Liver (tissue), 9 donors: ENCODE results near the gene AGER. TPM values are rescaled to one million over a fixed set of nuclear protein-coding genes. Genes with fewer than 3 reads are reported as not detected.

ENCODE experiments used
- DNase-seq: peaks from one replicate; pipeline ENCODE4 v3.0.0-alpha.2; 2017; ENCODE audit warnings: low spot score
- H3K27ac ChIP-seq, 2 donors: one replicate each; pipeline ENCODE4 v1.7.0; 2013; ENCODE audit warnings: inconsistent platforms in 2 of 2, low read length in 2 of 2, control low read depth in 1 of 2, low read depth in 1 of 2, mild to moderate bottlenecking in 1 of 2
- H3K27me3 ChIP-seq, 4 donors: one replicate each; pipeline versions ENCODE4 v1.6.1 to v1.7.0; 2013; ENCODE audit warnings: low read length in 3 of 4, inconsistent platforms in 1 of 4, mild to moderate bottlenecking in 1 of 4, moderate library complexity in 1 of 4; ENCODE audit not compliant: control insufficient read depth in 4 of 4, insufficient read depth in 4 of 4
- H3K36me3 ChIP-seq, 4 donors: one replicate each; pipeline versions ENCODE4 v1.6.1 to v1.7.0; 2013; ENCODE audit warnings: low read length in 3 of 4, mild to moderate bottlenecking in 3 of 4, low read depth in 1 of 4, moderate library complexity in 1 of 4; ENCODE audit not compliant: control insufficient read depth in 4 of 4, insufficient read depth in 3 of 4
- H3K4me1 ChIP-seq, 4 donors: one replicate each; pipeline versions ENCODE4 v1.6.1 to v1.7.0; 2013; ENCODE audit warnings: low read length in 3 of 4, mild to moderate bottlenecking in 3 of 4, moderate library complexity in 1 of 4; ENCODE audit not compliant: control insufficient read depth in 4 of 4, insufficient read depth in 4 of 4
- H3K4me3 ChIP-seq, 3 donors: one replicate each; pipeline versions ENCODE4 v1.6.1 to v1.7.0; 2013; ENCODE audit warnings: low read length in 3 of 3, control low read depth in 1 of 3, low read depth in 1 of 3, mild to moderate bottlenecking in 1 of 3
- H3K9ac ChIP-seq, 2 donors: one replicate each; pipeline ENCODE4 v1.7.0; 2013; ENCODE audit warnings: low read length in 2 of 2, mild to moderate bottlenecking in 2 of 2, moderate library complexity in 2 of 2, control low read depth in 1 of 2, low read depth in 1 of 2
- H3K9me3 ChIP-seq, 4 donors: one replicate each; pipeline versions ENCODE4 v1.6.1 to v1.7.0; 2013; ENCODE audit warnings: low read length in 3 of 4; ENCODE audit not compliant: control insufficient read depth in 4 of 4
- ATF3 ChIP-seq: IDR thresholded peaks from 2 replicates; pipeline ENCODE4 v1.6.1; 2016; ENCODE audit warnings: antibody characterized with exemption
- EGR1 ChIP-seq, 2 donors: IDR thresholded peaks; 2 replicates each; pipeline ENCODE4 v1.6.1; 2016 to 2018; ENCODE audit warnings: antibody characterized with exemption in 2 of 2, low read depth in 2 of 2
- FOXA1 ChIP-seq: IDR thresholded peaks from 2 replicates; pipeline ENCODE4 v1.6.1; 2016; ENCODE audit warnings: antibody characterized with exemption
- FOXA2 ChIP-seq: IDR thresholded peaks from 2 replicates; pipeline ENCODE4 v1.6.1; 2016; ENCODE audit warnings: antibody characterized with exemption
- GABPA ChIP-seq, 2 donors: IDR thresholded peaks in 1 of 2; conservative IDR thresholded peaks in 1 of 2; 2 replicates each; pipeline ENCODE4 v1.6.1; 2016; ENCODE audit warnings: antibody characterized with exemption in 2 of 2, mild to moderate bottlenecking in 1 of 2, moderate library complexity in 1 of 2
- HNF4A ChIP-seq, 2 donors: conservative IDR thresholded peaks; 2 replicates each; pipeline ENCODE4 v1.6.1; 2016; ENCODE audit warnings: antibody characterized with exemption in 2 of 2, mild to moderate bottlenecking in 2 of 2
- JUND ChIP-seq, 2 donors: IDR thresholded peaks; 2 replicates each; pipeline ENCODE4 v1.6.1; 2016; ENCODE audit warnings: antibody characterized with exemption in 2 of 2
- MAX ChIP-seq: IDR thresholded peaks from 2 replicates; pipeline ENCODE4 v1.6.1; 2016; ENCODE audit warnings: antibody characterized with exemption
- RAD21 ChIP-seq, 2 donors: IDR thresholded peaks; 2 replicates each; pipeline ENCODE4 v1.6.1; 2016; ENCODE audit warnings: antibody characterized with exemption in 2 of 2, mild to moderate bottlenecking in 2 of 2
- RXRA ChIP-seq, 2 donors: IDR thresholded peaks; 2 replicates each; pipeline ENCODE4 v1.6.1; 2017 to 2018; ENCODE audit warnings: antibody characterized with exemption in 2 of 2, mild to moderate bottlenecking in 1 of 2
- SP1 ChIP-seq: IDR thresholded peaks from 2 replicates; pipeline ENCODE4 v1.6.1; 2018; ENCODE audit warnings: antibody characterized with exemption, mild to moderate bottlenecking
- TAF1 ChIP-seq: conservative IDR thresholded peaks from 2 replicates; pipeline ENCODE4 v1.6.1; 2016; ENCODE audit warnings: antibody characterized with exemption, mild to moderate bottlenecking
- YY1 ChIP-seq: IDR thresholded peaks from 2 replicates; pipeline ENCODE4 v1.6.1; 2016; ENCODE audit warnings: antibody characterized with exemption, mild to moderate bottlenecking
- WGBS: extraction: QIAGEN DNeasy Blood & Tissue Kit; methylation state at CpG from one replicate; pipeline ENCODE4 v1.1.7; 2013; 5-methylcytosine and 5-hydroxymethylcytosine counted together
- polyA plus RNA-seq, 2 donors: library from polyadenylated mRNA; stranded (reverse) in 1 of 2; unstranded in 1 of 2; fragments of 200-250 nt in 1 of 2; fragments of >200 nt in 1 of 2; fragmentation: Nextera tagmentation in 1 of 2; extraction: Ambion mirVana in 1 of 2; gene quantifications; one replicate each; pipeline versions ENCODE4 v1.2.1 to v1.2.3, GENCODE V29; 2013 to 2015
- total RNA-seq, 2 donors: library from RNA; depleted of rRNA; stranded (reverse); fragments of >200 nt; gene quantifications; one replicate each; pipeline ENCODE4 v1.2.3, GENCODE V29; 2014
- TF ChIP-seq, protein P1 (sequence below): IDR thresholded peaks from 2 replicates; pipeline ENCODE4 v1.6.1; 2016; ENCODE audit warnings: antibody characterized with exemption, mild to moderate bottlenecking
- TF ChIP-seq, protein P2 (sequence below): fragments of 150-350 bp; IDR thresholded peaks from 2 replicates; pipeline ENCODE4 v1.5.1; 2017; ENCODE audit warnings: improper control_type of control experiment, low read depth, low read length; ENCODE audit not compliant: missing input control
- donor health status: healthy.
- donor health status: healthy.
- donor health status: healthy.
- donor health status: healthy.
- donor health status: healthy.

AGER gene
- total and polyA plus RNA-seq, 4 donors: 0.47 to 0.92 (median 0.83) TPM

- TF ChIP-seq, protein P1, sequence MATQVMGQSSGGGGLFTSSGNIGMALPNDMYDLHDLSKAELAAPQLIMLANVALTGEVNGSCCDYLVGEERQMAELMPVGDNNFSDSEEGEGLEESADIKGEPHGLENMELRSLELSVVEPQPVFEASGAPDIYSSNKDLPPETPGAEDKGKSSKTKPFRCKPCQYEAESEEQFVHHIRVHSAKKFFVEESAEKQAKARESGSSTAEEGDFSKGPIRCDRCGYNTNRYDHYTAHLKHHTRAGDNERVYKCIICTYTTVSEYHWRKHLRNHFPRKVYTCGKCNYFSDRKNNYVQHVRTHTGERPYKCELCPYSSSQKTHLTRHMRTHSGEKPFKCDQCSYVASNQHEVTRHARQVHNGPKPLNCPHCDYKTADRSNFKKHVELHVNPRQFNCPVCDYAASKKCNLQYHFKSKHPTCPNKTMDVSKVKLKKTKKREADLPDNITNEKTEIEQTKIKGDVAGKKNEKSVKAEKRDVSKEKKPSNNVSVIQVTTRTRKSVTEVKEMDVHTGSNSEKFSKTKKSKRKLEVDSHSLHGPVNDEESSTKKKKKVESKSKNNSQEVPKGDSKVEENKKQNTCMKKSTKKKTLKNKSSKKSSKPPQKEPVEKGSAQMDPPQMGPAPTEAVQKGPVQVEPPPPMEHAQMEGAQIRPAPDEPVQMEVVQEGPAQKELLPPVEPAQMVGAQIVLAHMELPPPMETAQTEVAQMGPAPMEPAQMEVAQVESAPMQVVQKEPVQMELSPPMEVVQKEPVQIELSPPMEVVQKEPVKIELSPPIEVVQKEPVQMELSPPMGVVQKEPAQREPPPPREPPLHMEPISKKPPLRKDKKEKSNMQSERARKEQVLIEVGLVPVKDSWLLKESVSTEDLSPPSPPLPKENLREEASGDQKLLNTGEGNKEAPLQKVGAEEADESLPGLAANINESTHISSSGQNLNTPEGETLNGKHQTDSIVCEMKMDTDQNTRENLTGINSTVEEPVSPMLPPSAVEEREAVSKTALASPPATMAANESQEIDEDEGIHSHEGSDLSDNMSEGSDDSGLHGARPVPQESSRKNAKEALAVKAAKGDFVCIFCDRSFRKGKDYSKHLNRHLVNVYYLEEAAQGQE: no peak
- TF ChIP-seq MAX (no peak), HNF4A (conservative IDR thresholded peaks at IDR 0.05) (no peak), RAD21 (IDR thresholded peaks at IDR 0.05) (no peak), FOXA2 (no peak), TAF1 (no peak), RXRA (IDR thresholded peaks at IDR 0.05) (no peak), YY1 (no peak), JUND (IDR thresholded peaks at IDR 0.05) (no peak)
- Histone ChIP-seq H3K9me3 (no peaks in the 10 kb centered on the region), H3K9ac (no peak overlapping the region), H3K27ac (no peak overlapping the region), H3K4me1 (no peaks in the 10 kb centered on the region), H3K27me3 (no peaks in the 10 kb centered on the region), H3K36me3 (no peaks in the 10 kb centered on the region), H3K4me3 (no peak overlapping the region)
- WGBS: 88% methylated on average over 3 of the region's 3 CpGs
- no peak for DNase-seq
Observed at GRCh38 chr6:32214126-32214525, 30.1 kb upstream of the AGER start.

GRCh38 chr6:32213649-32214048, 29.6 kb upstream of the AGER start:
- TF ChIP-seq ATF3 (no peak), HNF4A (conservative IDR thresholded peaks at IDR 0.05) (no peak), EGR1 (IDR thresholded peaks at IDR 0.05; ENCODE audit: low read depth in 2 of 2) (no peak), FOXA2 (no peak), GABPA (IDR thresholded peaks at IDR 0.05 in 1 of 2, conservative IDR thresholded peaks at IDR 0.05 in 1 of 2) (no peak), RXRA (IDR thresholded peaks at IDR 0.05) (no peak), RAD21 (IDR thresholded peaks at IDR 0.05) (no peak), JUND (IDR thresholded peaks at IDR 0.05) (no peak), SP1 (no peak), FOXA1 (no peak), YY1 (no peak), TAF1 (no peak), MAX (no peak)
- TF ChIP-seq, protein P2, sequence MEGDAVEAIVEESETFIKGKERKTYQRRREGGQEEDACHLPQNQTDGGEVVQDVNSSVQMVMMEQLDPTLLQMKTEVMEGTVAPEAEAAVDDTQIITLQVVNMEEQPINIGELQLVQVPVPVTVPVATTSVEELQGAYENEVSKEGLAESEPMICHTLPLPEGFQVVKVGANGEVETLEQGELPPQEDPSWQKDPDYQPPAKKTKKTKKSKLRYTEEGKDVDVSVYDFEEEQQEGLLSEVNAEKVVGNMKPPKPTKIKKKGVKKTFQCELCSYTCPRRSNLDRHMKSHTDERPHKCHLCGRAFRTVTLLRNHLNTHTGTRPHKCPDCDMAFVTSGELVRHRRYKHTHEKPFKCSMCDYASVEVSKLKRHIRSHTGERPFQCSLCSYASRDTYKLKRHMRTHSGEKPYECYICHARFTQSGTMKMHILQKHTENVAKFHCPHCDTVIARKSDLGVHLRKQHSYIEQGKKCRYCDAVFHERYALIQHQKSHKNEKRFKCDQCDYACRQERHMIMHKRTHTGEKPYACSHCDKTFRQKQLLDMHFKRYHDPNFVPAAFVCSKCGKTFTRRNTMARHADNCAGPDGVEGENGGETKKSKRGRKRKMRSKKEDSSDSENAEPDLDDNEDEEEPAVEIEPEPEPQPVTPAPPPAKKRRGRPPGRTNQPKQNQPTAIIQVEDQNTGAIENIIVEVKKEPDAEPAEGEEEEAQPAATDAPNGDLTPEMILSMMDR: no peak
- TF ChIP-seq, protein P1: no peak
- no peak for DNase-seq
- Histone ChIP-seq H3K9me3 (no peaks in the 10 kb centered on the region), H3K4me3 (no peak overlapping the region), H3K27me3 (no peaks in the 10 kb centered on the region), H3K27ac (no peak overlapping the region), H3K4me1 (no peaks in the 10 kb centered on the region), H3K9ac (no peak overlapping the region), H3K36me3 (no peaks in the 10 kb centered on the region)
- 92% methylated on average over 6 of the region's 6 CpGs for WGBS
